Keratinocyte (primary cell): Measurements from ENCODE around the gene FARSB.

Source experiments
- EZH2 ChIP-seq: IDR thresholded peaks from one replicate; pipeline ENCODE4 v1.6.1; 2012; ENCODE audit warnings: inconsistent platforms, mild to moderate bottlenecking, low read length, moderate library complexity
- TF ChIP-seq, protein P1 (sequence below), 3 experiments: IDR thresholded peaks in 1 of 3; conservative IDR thresholded peaks in 1 of 3; optimal IDR thresholded peaks in 1 of 3; 2 replicates in 2 of 3; 3 replicates in 1 of 3; pipeline versions ENCODE3 to v1.5.1; 2011; ENCODE audit warnings: low read length in 3 of 3, mild to moderate bottlenecking in 3 of 3, moderate library complexity in 2 of 3, control low read depth in 1 of 3, inconsistent platforms in 1 of 3; ENCODE audit not compliant: insufficient read depth in 2 of 3; ENCODE audit errors: extremely low read depth in 1 of 3

- TF ChIP-seq EZH2, result no peak
- TF ChIP-seq, protein P1, sequence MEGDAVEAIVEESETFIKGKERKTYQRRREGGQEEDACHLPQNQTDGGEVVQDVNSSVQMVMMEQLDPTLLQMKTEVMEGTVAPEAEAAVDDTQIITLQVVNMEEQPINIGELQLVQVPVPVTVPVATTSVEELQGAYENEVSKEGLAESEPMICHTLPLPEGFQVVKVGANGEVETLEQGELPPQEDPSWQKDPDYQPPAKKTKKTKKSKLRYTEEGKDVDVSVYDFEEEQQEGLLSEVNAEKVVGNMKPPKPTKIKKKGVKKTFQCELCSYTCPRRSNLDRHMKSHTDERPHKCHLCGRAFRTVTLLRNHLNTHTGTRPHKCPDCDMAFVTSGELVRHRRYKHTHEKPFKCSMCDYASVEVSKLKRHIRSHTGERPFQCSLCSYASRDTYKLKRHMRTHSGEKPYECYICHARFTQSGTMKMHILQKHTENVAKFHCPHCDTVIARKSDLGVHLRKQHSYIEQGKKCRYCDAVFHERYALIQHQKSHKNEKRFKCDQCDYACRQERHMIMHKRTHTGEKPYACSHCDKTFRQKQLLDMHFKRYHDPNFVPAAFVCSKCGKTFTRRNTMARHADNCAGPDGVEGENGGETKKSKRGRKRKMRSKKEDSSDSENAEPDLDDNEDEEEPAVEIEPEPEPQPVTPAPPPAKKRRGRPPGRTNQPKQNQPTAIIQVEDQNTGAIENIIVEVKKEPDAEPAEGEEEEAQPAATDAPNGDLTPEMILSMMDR (optimal IDR thresholded peaks at IDR 0.05 in 1 of 3, IDR thresholded peaks at IDR 0.05 in 1 of 3, conservative IDR thresholded peaks at IDR 0.05 in 1 of 3; ENCODE audit: extremely low read depth in 1 of 3, insufficient read depth in 2 of 3, low read length in 3 of 3), result no peak
Measured at GRCh38 chr2:222594679-222595078, 61.2 kb downstream of the FARSB start.
